Measurements from ENCODE around the gene ZMYM4. TPM values are rescaled to one million over a fixed set of nuclear protein-coding genes. Genes with fewer than 3 reads are reported as not detected.

ZMYM4 gene
- total and polyA plus RNA-seq, 12 donors = 14.7 to 59.2 (median 38.7) TPM

DNA sequence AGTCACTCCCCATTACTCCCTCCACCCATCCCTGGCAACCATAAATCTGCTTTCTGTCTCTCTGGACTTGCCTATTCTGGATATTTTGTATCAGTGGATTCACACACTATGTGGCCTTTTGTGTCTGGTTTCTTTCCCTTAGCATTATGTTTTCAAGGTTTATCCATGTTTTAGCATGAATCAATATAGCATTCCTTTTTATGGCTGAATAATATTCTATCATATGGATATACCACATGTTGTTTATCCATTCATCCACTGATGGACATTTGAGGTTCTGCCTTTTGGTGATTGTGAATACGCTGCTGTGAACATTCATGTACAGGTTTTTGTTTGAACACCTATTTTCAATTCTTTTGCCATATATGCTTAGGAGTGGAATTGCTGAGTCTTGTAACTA lies 140.4 kb downstream of the ZMYM4 start:
- Histone ChIP-seq H3K4me3 (no peak overlapping the region), H3K36me3 (replicated peaks in 1 of 2) (peaks cover 0 to 33% of the 10 kb centered on the region in 2 donors), H3K4me1 (replicated peaks in 1 of 2) (no peaks in the 10 kb centered on the region), H3K27me3 (no peaks in the 10 kb centered on the region), H3K9me3 (replicated peaks in 1 of 3) (no peaks in the 10 kb centered on the region), H3K27ac (no peak overlapping the region)
- DNase-seq = no peak
- 96 to 100% (median 99%) methylated on average over 1 of the region's 1 CpG for WGBS, 4 donors
- TF ChIP-seq POLR2A (IDR thresholded peaks at IDR 0.05) = no peak
- TF ChIP-seq, protein P1, sequence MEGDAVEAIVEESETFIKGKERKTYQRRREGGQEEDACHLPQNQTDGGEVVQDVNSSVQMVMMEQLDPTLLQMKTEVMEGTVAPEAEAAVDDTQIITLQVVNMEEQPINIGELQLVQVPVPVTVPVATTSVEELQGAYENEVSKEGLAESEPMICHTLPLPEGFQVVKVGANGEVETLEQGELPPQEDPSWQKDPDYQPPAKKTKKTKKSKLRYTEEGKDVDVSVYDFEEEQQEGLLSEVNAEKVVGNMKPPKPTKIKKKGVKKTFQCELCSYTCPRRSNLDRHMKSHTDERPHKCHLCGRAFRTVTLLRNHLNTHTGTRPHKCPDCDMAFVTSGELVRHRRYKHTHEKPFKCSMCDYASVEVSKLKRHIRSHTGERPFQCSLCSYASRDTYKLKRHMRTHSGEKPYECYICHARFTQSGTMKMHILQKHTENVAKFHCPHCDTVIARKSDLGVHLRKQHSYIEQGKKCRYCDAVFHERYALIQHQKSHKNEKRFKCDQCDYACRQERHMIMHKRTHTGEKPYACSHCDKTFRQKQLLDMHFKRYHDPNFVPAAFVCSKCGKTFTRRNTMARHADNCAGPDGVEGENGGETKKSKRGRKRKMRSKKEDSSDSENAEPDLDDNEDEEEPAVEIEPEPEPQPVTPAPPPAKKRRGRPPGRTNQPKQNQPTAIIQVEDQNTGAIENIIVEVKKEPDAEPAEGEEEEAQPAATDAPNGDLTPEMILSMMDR (IDR thresholded peaks at IDR 0.05) = no peak
- intact Hi-C loops (cut with DNase I) = no loop called here

DNA sequence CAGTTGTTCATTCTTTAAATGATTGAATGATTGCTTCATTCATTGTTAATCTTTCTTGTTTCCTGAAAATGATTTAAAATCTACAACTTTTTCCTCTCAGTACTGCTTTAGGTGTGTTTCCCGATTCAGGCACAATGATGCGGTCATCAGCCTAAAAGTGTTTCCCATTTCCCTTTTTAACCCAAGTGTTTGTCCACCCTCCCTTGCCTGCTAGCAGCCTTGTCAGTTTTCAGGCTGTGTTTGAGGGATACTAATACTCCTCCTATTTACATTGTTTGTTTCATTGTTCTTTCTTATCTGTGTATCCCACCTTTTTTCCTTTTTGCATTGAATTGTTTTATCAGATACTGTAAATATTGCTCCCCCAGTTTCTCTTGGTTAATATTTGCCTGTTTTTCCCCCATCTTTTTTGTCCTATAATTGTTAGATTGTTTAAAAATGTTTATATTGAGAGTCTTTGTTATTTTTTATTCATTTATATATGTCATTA lies 157.6 kb downstream of the ZMYM4 start:
- no peaks in the 10 kb centered on the region for H3K9me3 ChIP-seq (replicated peaks in 1 of 3)
- TF ChIP-seq, protein P1 (IDR thresholded peaks at IDR 0.05) = no peak
- no peak for TF ChIP-seq POLR2A (IDR thresholded peaks at IDR 0.05)
- intact Hi-C loops (cut with DNase I) = no loop called here
- WGBS, 4 donors = 63 to 79% (median 77%) methylated on average over 2 of the region's 2 CpGs
- peaks cover 0 to 5% of the 10 kb centered on the region in 2 donors for H3K36me3 ChIP-seq (replicated peaks in 1 of 2)
- H3K27ac ChIP-seq = no peak overlapping the region
- H3K4me3 ChIP-seq = no peak overlapping the region
- H3K27me3 ChIP-seq = no peaks in the 10 kb centered on the region
- no peaks in the 10 kb centered on the region for H3K4me1 ChIP-seq (replicated peaks in 1 of 2)
- DNase-seq = no peak

DNA sequence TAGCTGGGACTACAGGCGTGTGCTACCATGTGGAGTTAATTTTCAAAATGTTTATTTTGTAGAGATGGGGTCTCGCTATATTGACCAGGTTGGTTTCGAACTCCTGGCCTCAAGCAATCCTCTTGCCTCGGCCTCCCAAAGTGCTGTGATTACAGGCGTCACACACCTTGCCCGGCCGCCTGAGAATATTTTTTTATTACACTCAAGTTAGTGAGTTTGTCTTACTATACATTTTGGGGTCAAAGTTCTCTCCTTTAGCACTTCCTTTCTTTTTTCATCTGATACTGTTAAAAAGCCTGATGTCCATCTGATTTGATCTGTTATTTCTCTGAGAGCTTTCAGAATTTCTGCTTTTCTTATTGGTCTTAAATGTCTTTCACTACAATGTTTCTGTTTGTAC lies 159.9 kb downstream of the ZMYM4 start:
- no peak for TF ChIP-seq POLR2A (IDR thresholded peaks at IDR 0.05)
- TF ChIP-seq, protein P1 (IDR thresholded peaks at IDR 0.05) = no peak
- Histone ChIP-seq H3K36me3 (replicated peaks in 1 of 2) (peaks cover 0 to 6% of the 10 kb centered on the region in 2 donors), H3K27ac (no peak overlapping the region)

DNA sequence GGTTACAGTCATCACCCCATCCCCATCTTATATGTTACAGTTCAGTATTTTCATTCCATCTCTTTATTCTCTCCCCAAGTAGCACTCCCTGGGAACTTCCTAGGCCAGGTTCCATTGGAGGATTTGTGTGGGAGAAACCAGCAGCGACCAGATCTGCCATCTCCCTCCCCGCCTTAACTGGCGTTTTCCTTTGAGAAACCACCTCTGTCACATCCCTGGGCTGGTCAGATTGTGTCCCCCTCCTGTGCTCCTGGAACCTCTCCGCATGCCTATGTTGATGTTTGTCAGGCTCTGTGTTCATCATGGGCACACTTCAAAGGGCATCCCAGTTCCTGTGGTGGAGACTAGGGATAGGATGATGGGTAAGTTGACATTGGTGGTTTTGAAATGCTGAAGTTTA lies 162.3 kb downstream of the ZMYM4 start:
- Histone ChIP-seq H3K27me3 (no peaks in the 10 kb centered on the region), H3K27ac (no peak overlapping the region), H3K4me1 (replicated peaks in 1 of 2) (no peaks in the 10 kb centered on the region), H3K4me3 (no peak overlapping the region), H3K9me3 (replicated peaks in 1 of 3) (no peaks in the 10 kb centered on the region), H3K36me3 (replicated peaks in 1 of 2) (peaks cover 0 to 22% of the 10 kb centered on the region in 2 donors)
- TF ChIP-seq POLR2A (IDR thresholded peaks at IDR 0.05) = no peak
- TF ChIP-seq, protein P1 (IDR thresholded peaks at IDR 0.05) = no peak
- DNase-seq = no peak
- intact Hi-C loops (cut with DNase I) = no loop called here
- WGBS, 4 donors = 91 to 98% (median 97%) methylated on average over 4 of the region's 4 CpGs

More for the DNA sequence above, 159.9 kb downstream of the ZMYM4 start:
- DNase-seq = no peak
- Histone ChIP-seq H3K9me3 (replicated peaks in 1 of 3) (no peaks in the 10 kb centered on the region), H3K4me3 (no peak overlapping the region), H3K4me1 (replicated peaks in 1 of 2) (no peaks in the 10 kb centered on the region), H3K27me3 (no peaks in the 10 kb centered on the region)
- intact Hi-C loops (cut with DNase I) = no loop called here
- 92 to 99% (median 98%) methylated on average over 7 of the region's 7 CpGs for WGBS, 4 donors

All from adrenal gland (tissue), 12 donors.